Heart right ventricle (tissue), 16 donors: ENCODE results near the gene SMURF1. TPM values are rescaled to one million over a fixed set of nuclear protein-coding genes. Genes with fewer than 3 reads are reported as not detected.
"Not testable (repeated sequence)": the region's sequence is repeated elsewhere in the genome, so short reads cannot be mapped to it uniquely, and the experiment has no call there.

Experiments
- ATAC-seq, 8 donors: fragments of 200-7000 bp; cut with Tn5 transposase; one replicate each; pipeline ENCODE4 v1.9.1; 2020; ENCODE audit warnings: mild to moderate bottlenecking in 8 of 8, moderate library complexity in 8 of 8, moderate number of reproducible peaks in 1 of 8
- DNase-seq, 2 donors: peaks; one replicate each; pipeline ENCODE4 v3.0.0-alpha.2; 2020
- H3K27ac ChIP-seq, 10 donors: fragments of 200-600 bp; sonication (generic) in 2 of 10; one replicate each; pipeline versions ENCODE4 v1.5.0 to v1.8.0; 2020 to 2022; ENCODE audit warnings: mild to moderate bottlenecking in 3 of 10
- H3K27me3 ChIP-seq, 7 donors: fragments of 200-600 bp; one replicate each; pipeline ENCODE4 v1.8.0; 2021 to 2022; ENCODE audit warnings: mild to moderate bottlenecking in 2 of 7
- H3K36me3 ChIP-seq, 9 donors: fragments of 200-600 bp; sonication (generic) in 1 of 9; one replicate each; pipeline versions ENCODE4 v1.5.0 to v1.8.0; 2020 to 2022; ENCODE audit warnings: mild to moderate bottlenecking in 2 of 9
- H3K4me1 ChIP-seq, 9 donors: fragments of 200-600 bp; sonication (generic) in 1 of 9; one replicate each; pipeline versions ENCODE4 v1.5.0 to v1.8.0; 2020 to 2022; ENCODE audit warnings: mild to moderate bottlenecking in 4 of 9
- H3K4me3 ChIP-seq, 10 donors: fragments of 200-600 bp; sonication (generic) in 2 of 10; one replicate each; pipeline versions ENCODE4 v1.5.0 to v1.8.0; 2020 to 2022; ENCODE audit warnings: mild to moderate bottlenecking in 7 of 10, moderate library complexity in 2 of 10
- H3K9me3 ChIP-seq, 11 donors: fragments of 200-600 bp in 10 of 11; sonication (generic) in 2 of 11; one replicate each; pipeline versions ENCODE4 v1.5.0 to v1.8.0; 2013 to 2022; ENCODE audit warnings: mild to moderate bottlenecking in 2 of 11, control low read depth in 1 of 11, moderate library complexity in 1 of 11
- WGBS, 2 donors: extraction: QIAGEN DNeasy Blood & Tissue Kit; methylation state at CpG; one replicate each; pipeline ENCODE4 v1.1.7; 2013; ENCODE audit warnings: inconsistent platforms in 1 of 2; 5-methylcytosine and 5-hydroxymethylcytosine counted together
- intact Hi-C, 10 donors: fragments of 100-400 bp; cut with DNase I; formaldehyde crosslinking; loops; one replicate each; pipeline versions ENCODE4 v1.11.1 to v1.14.2; 2022
- polyA plus RNA-seq, 2 donors: library from polyadenylated mRNA; stranded (reverse); fragments of 200-250 nt; gene quantifications; one replicate each; pipeline ENCODE4 v1.2.3, GENCODE V29; 2013
- total RNA-seq, 10 donors: library from RNA; stranded (reverse); fragmentation: NEBNext Ultra II Directional in 3 of 10; extraction: Animal tissue kit (Norgen Biotek cat#: 25700) in 3 of 10; gene quantifications; one replicate each; pipeline versions ENCODE4 v1.2.1 to v1.2.4, GENCODE V29; 2021 to 2023
- TF ChIP-seq, protein P1 (sequence below), 9 donors: fragments of 200-600 bp; sonication (generic) in 2 of 9; IDR thresholded peaks; one replicate each; pipeline versions ENCODE4 v1.5.0 to v1.8.0; 2021 to 2022; ENCODE audit warnings: antibody characterized with exemption in 9 of 9, mild to moderate bottlenecking in 5 of 9, moderate library complexity in 1 of 9
- donor health status: Arrhythmogenic right ventricular cardiomyopathy.
- donor health status: ischemic (EF 13 %, LVEDD 7.1; RV severe dilation, severe dysfunction).
- donor health status: healthy with polysubstance abuse.
- donor health status: DM: no; HTN: yes; CAD: no.
- donor health status: DM: no; HTN: no; CAD: no.
- donor health status: ischemic (EF 25% LVEDD 6.9; RV normal size, moderate dysfunction).
- donor health status: ischemic (EF 25% LVEDD 5.7; RV mildly dilated, moderate dysfunction).
- donor health status: healthy.
- donor health status: DM: yes; HTN: yes; CAD: no.
- donor health status: Ischemic cardiomyopathy.
- donor health status: ischemic (EF 35%, LVEDD 5.7; RV mildly dilated, moderate dysfunction).
- donor health status: nonischemic (EF 11% LVEDD 7.7; RV severe dilation, severe dysfunction).
- donor health status: DM: yes; HTN: yes; CAD: no.
- donor health status: PGD.
- donor health status: ischemic (EF 29% LVEDD 5.4; RV normal size, mild dysfunction).
- donor health status: nonischemic (EF 23%, LVEDD 6.1; RV moderate dilation, normal function).

The SMURF1 gene
- total and polyA plus RNA-seq, 12 donors = 4.2 to 14.7 (median 10.8) TPM

- Histone ChIP-seq H3K4me1 (peaks cover 3 to 57% (median 23%) of the 10 kb centered on the region in 9 donors), H3K9me3 (no peaks in the 10 kb centered on the region), H3K27ac (no peak overlapping the region), H3K36me3 (no peaks in the 10 kb centered on the region), H3K4me3 (no peak overlapping the region), H3K27me3 (no peaks in the 10 kb centered on the region)
- ATAC-seq (no peak), DNase-seq (no peak)
- 71 to 84% methylated on average over 3 of the region's 3 CpGs for WGBS, 2 donors
- intact Hi-C loops = no loop called here
- TF ChIP-seq, protein P1, sequence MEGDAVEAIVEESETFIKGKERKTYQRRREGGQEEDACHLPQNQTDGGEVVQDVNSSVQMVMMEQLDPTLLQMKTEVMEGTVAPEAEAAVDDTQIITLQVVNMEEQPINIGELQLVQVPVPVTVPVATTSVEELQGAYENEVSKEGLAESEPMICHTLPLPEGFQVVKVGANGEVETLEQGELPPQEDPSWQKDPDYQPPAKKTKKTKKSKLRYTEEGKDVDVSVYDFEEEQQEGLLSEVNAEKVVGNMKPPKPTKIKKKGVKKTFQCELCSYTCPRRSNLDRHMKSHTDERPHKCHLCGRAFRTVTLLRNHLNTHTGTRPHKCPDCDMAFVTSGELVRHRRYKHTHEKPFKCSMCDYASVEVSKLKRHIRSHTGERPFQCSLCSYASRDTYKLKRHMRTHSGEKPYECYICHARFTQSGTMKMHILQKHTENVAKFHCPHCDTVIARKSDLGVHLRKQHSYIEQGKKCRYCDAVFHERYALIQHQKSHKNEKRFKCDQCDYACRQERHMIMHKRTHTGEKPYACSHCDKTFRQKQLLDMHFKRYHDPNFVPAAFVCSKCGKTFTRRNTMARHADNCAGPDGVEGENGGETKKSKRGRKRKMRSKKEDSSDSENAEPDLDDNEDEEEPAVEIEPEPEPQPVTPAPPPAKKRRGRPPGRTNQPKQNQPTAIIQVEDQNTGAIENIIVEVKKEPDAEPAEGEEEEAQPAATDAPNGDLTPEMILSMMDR (IDR thresholded peaks at IDR 0.05) = no peak
These were observed 38.2 kb downstream of the SMURF1 start for GRCh38 chr7:99105756-99106155.

GRCh38 chr7:99104631-99105030 lies 39.3 kb downstream of the SMURF1 start:
- peaks cover 0 to 9% (median 0%) of the 10 kb centered on the region in 11 donors for H3K9me3 ChIP-seq
- TF ChIP-seq, protein P1 (IDR thresholded peaks at IDR 0.05) = no peak
- no peak for ATAC-seq
- intact Hi-C loops = loop anchor here in 1 of 10 donors (5.0 kb wide), 1 partner anchor 38 kb away; the partner anchor contains the start of gene SMURF1
- no peak for DNase-seq
- no peak overlapping the region for H3K27ac ChIP-seq
- H3K36me3 ChIP-seq = no peaks in the 10 kb centered on the region
- 99 to 100% methylated on average over 3 of the region's 3 CpGs for WGBS, 2 donors
- H3K4me1 ChIP-seq = peaks cover 3 to 48% (median 15%) of the 10 kb centered on the region in 9 donors
- no peak overlapping the region for H3K4me3 ChIP-seq
- H3K27me3 ChIP-seq = no peaks in the 10 kb centered on the region

DNA sequence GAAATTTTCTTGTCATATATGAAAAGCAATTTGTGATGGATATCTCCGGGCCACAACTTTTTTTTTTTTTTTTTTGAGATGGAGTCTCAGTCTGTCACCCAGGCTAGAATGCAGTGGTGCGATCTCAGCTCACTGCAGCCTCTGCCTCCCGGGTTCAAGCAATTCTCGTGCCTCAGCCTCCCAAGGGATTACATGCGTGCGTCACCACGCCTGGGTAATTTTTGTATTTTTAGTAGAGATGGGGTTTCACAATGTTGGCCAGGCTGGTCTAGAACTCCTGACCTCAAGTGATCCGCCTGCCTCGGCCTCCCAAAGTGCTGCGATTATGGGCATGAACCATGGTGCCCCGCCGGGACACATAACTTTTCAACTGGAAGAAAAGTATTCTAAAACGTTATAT lies 40.1 kb downstream of the SMURF1 start:
- not testable (repeated sequence) for DNase-seq, H3K4me3 ChIP-seq, ATAC-seq, H3K27me3 ChIP-seq, H3K27ac ChIP-seq, H3K36me3 ChIP-seq
- peaks cover 0 to 13% (median 0%) of the 10 kb centered on the region in 11 donors for H3K9me3 ChIP-seq
- peaks cover under 1 to 46% (median 8%) of the 10 kb centered on the region in 9 donors for H3K4me1 ChIP-seq
- intact Hi-C loops = loop anchor here in 1 of 10 donors (5.0 kb wide), 1 partner anchor 38 kb away; the partner anchor contains the start of gene SMURF1
- 89 to 94% methylated on average over 13 of the region's 13 CpGs for WGBS, 2 donors

DNA sequence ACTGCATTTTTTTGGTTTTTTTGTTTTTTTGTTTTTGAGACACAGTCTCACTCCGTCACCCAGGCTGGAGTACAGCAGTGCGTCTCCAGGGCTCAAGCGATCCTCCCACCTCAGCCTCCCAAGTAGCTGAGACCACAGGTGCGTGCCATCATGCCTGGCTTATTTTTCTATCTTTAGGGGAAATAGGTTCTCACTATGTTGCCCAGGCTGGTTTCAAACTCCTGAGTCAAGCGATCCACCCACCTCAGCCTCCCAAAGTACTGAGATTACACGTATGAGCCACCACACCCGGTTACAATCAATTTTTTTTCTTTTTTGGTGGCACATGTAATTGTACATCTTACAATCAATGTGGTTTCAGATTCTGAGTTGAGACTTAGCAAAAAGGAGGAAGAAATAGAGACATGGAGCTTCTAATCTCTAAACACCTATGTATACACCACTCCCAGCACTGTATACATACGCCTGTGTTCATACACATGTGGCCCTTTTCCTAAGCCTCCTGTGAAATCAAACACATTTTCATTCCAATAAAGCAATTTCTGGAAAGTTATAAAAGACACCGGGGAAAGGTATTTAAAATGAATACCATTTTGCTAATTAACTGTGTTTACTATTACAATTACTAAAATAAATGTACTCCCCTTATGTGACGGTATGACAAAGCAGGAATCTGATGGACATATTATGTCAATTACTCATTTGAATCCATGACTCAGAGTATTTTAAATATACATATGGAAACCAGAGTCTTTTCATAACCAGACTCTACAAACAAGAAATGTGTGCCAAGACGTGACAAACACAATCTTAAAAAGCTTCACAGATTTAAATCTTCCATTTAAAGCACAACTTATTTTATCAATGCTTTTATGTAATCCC lies 40.9 kb downstream of the SMURF1 start:
- WGBS, 2 donors = 95% methylated on average over 11 of the region's 11 CpGs
- H3K4me3 ChIP-seq = no peak overlapping the region
- ATAC-seq (no peak), DNase-seq (no peak)
- no peaks in the 10 kb centered on the region for H3K36me3 ChIP-seq
- no peak overlapping the region for H3K27ac ChIP-seq
- H3K4me1 ChIP-seq = peaks cover 0 to 46% (median 7%) of the 10 kb centered on the region in 9 donors
- intact Hi-C loops = loop anchor here in 1 of 10 donors (5.0 kb wide), 1 partner anchor 39 kb away; the partner anchor contains the start of gene SMURF1
- TF ChIP-seq, protein P1 (IDR thresholded peaks at IDR 0.05) = no peak
- H3K27me3 ChIP-seq = no peaks in the 10 kb centered on the region
- peaks cover 0 to 14% (median 0%) of the 10 kb centered on the region in 11 donors for H3K9me3 ChIP-seq
